WTC11 (cell line): ENCODE data around the gene LYSMD1.

Source experiments
- CTCF ChIP-seq: fragments of 200-600 bp; IDR thresholded peaks from 2 replicates; pipeline ENCODE4 v1.8.0; 2022; ENCODE audit warnings: antibody characterized with exemption
- FOXJ3 ChIP-seq: sonication (generic); formaldehyde crosslinking; IDR thresholded peaks from 2 replicates; pipeline ENCODE4 v1.9.0; 2021; ENCODE audit warnings: missing genetic modification reagents, mild to moderate bottlenecking, borderline replicate concordance
- PRDM15 ChIP-seq: sonication (generic); formaldehyde crosslinking; IDR thresholded peaks from 2 replicates; pipeline ENCODE4 v1.8.0; 2022; ENCODE audit warnings: missing genetic modification reagents
- ZNF138 ChIP-seq: sonication (generic); formaldehyde crosslinking; conservative IDR thresholded peaks from 2 replicates; pipeline ENCODE4 v1.8.1; 2022; ENCODE audit warnings: mild to moderate bottlenecking, moderate library complexity, missing genetic modification reagents

- TF ChIP-seq FOXJ3 (no peak), PRDM15 (CRISPR knock-in tag) (no peak), CTCF (no peak), ZNF138 (CRISPR knock-in tag) (no peak)
These were observed 46.4 kb upstream of the LYSMD1 start for GRCh38 chr1:151211972-151212705.
